NCI-H524 treated with DMSO at 0.1 percent for 48 hours (cell line): ENCODE measurements around the gene TMEM266.

Experiments used
- DNase-seq: peaks from one replicate; lab custom pipeline; 2025; lab: John Stamatoyannopoulos, UW

The TMEM266 gene

GRCh38 chr15:76251717-76252116 lies 191.9 kb downstream of the TMEM266 start:
- no peak for DNase-seq

- DNase-seq, result no peak
Observed at GRCh38 chr15:76252249-76252648, 192.5 kb downstream of the TMEM266 start.

GRCh38 chr15:76253691-76254473 lies 194.1 kb downstream of the TMEM266 start:
- DNase-seq, result no peak
